K562 (cell line): ENCODE data around the gene ABCC6. TPM values are rescaled to one million over a fixed set of nuclear protein-coding genes. Genes with fewer than 3 reads are reported as not detected.
A peak's percentile ranks its signal among the peaks of the same experiment; 100 is the strongest.
"Not testable (repeated sequence)": the region's sequence is repeated elsewhere in the genome, so short reads cannot be mapped to it uniquely, and the experiment has no call there.

Source experiments
- ATAC-seq: fragments of 200-7000 bp; cut with Tn5 transposase; 3 replicates; pipeline ENCODE4 v1.9.1; 2020; ENCODE audit warnings: moderate library complexity
- Bru-seq: library from RNA; stranded (reverse); fragments of 400-500 nt; gene quantifications from one replicate; lab custom pipeline; 2021; lab: Mats Ljungman, UMichigan
- BruChase-seq, 2 experiments: library from RNA; stranded (reverse); fragments of 400-500 nt; gene quantifications; one replicate each; lab custom pipeline; 2021; lab: Mats Ljungman, UMichigan
- BruUV-seq: library from RNA; stranded (reverse); fragments of 400-500 nt; replicated peaks from 2 replicates; lab custom pipeline; 2021; lab: Mats Ljungman, UMichigan
- CTCF ChIA-PET: fragments of 300-600 bp; formaldehyde crosslinking; extraction: SDS; loops from one replicate; lab custom pipeline; 2021; ENCODE audit warnings: low intra/inter-chr PET ratio; lab: Yijun Ruan, JAX
- POLR2A ChIA-PET: fragments of 300-600, 350-650 bp; sonication (Branson Sonifier 250); formaldehyde crosslinking; extraction: SDS; loops from one replicate; lab custom pipeline; 2021; ENCODE audit warnings: antibody characterized with exemption, inconsistent platforms; lab: Yijun Ruan, JAX
- DNase-seq, 4 experiments: peaks; one replicate each; pipeline versions ENCODE4 v3.0.0 to v3.0.0-alpha.2; 2011 to 2018; ENCODE audit warnings: low spot score in 3 of 4, mixed read lengths in 3 of 4; ENCODE audit errors: extremely low read depth in 1 of 4
- FAIRE-seq: peaks from 2 replicates; lab custom pipeline; 2011; peaks lifted over from hg19 to GRCh38; lab: Jason Lieb, UNC
- H2AFZ ChIP-seq: 2 replicates; pipeline ENCODE4 v1.6.0; 2011; ENCODE audit warnings: low read depth, low read length, control low read depth, inconsistent platforms
- H3K27ac ChIP-seq: fragments of 200-600 bp; 3 replicates; pipeline ENCODE4 v1.8.0; 2011; ENCODE audit warnings: low read depth, mild to moderate bottlenecking, control low read depth, inconsistent platforms, low read length, moderate library complexity, mixed read lengths; ENCODE audit errors: extremely low read depth
- H3K27me3 ChIP-seq, 2 experiments: fragments of 300-600 bp in 1 of 2; 2 replicates in 1 of 2; 3 replicates in 1 of 2; pipeline versions ENCODE4 v1.6.0 to v1.8.0; 2011; ENCODE audit warnings: inconsistent platforms in 2 of 2, low read length in 2 of 2, mild to moderate bottlenecking in 1 of 2, mixed read lengths in 1 of 2, moderate library complexity in 1 of 2; ENCODE audit not compliant: control insufficient read depth in 2 of 2, insufficient read depth in 2 of 2
- H3K36me3 ChIP-seq: fragments of 300-600 bp; 3 replicates; pipeline ENCODE4 v1.8.0; 2011; ENCODE audit warnings: mild to moderate bottlenecking, low read length, inconsistent platforms; ENCODE audit not compliant: control insufficient read depth, insufficient read depth
- H3K4me1 ChIP-seq, 2 experiments: fragments of 200-600 bp in 1 of 2; replicated peaks in 1 of 2; 2 replicates in 1 of 2; 3 replicates in 1 of 2; pipeline versions ENCODE4 v1.5.1 to v1.8.0; 2011; ENCODE audit warnings: inconsistent platforms in 2 of 2, low read length in 2 of 2, mild to moderate bottlenecking in 1 of 2, mixed read lengths in 1 of 2, moderate library complexity in 1 of 2; ENCODE audit not compliant: control insufficient read depth in 2 of 2, insufficient read depth in 2 of 2
- H3K4me2 ChIP-seq: 2 replicates; pipeline ENCODE4 v1.6.1; 2011; ENCODE audit warnings: low read length, control low read depth, inconsistent platforms, mixed read lengths; ENCODE audit not compliant: insufficient read depth
- H3K4me3 ChIP-seq: fragments of 200-600 bp; sonication (generic), shearing (Covaris generic); 2 replicates; pipeline ENCODE4 v1.5.1; 2016; ENCODE audit warnings: control low read depth, inconsistent platforms
- H3K79me2 ChIP-seq: fragments of 200-600 bp; 3 replicates; pipeline ENCODE4 v1.8.0; 2011; ENCODE audit warnings: low read length, inconsistent platforms; ENCODE audit not compliant: control insufficient read depth, insufficient read depth
- H3K9ac ChIP-seq, 2 experiments: 2 replicates each; pipeline versions ENCODE4 v1.6.0 to v1.6.1; 2011; ENCODE audit warnings: low read depth in 2 of 2, low read length in 2 of 2, control low read depth in 1 of 2, inconsistent platforms in 1 of 2, mild to moderate bottlenecking in 1 of 2, mixed read lengths in 1 of 2; ENCODE audit not compliant: insufficient read depth in 1 of 2
- H3K9me1 ChIP-seq: one replicate; pipeline ENCODE4 v1.6.0; 2011; ENCODE audit warnings: inconsistent platforms, mild to moderate bottlenecking, low read length, moderate library complexity; ENCODE audit not compliant: control insufficient read depth, insufficient read depth
- H3K9me3 ChIP-seq: replicated peaks from 2 replicates; pipeline ENCODE4 v1.5.1; 2011; ENCODE audit warnings: low read depth, low read length, inconsistent platforms; ENCODE audit not compliant: control insufficient read depth, insufficient read depth
- H4K20me1 ChIP-seq: replicated peaks from 2 replicates; pipeline ENCODE4 v1.6.1; 2011; ENCODE audit warnings: low read length, inconsistent platforms, mixed read lengths; ENCODE audit not compliant: control insufficient read depth, insufficient read depth
- WGBS: fragments of 100-300 bp; shearing (Covaris generic); methylation state at CpG from one replicate; pipeline ENCODE4 v1.1.6; 2016; ENCODE audit warnings: low coverage, mixed read lengths; ENCODE audit not compliant: insufficient coverage; ENCODE audit errors: missing lambda C conversion rate; 5-methylcytosine and 5-hydroxymethylcytosine counted together
- in situ Hi-C: fragments of 300-500 bp; cut with MboI; formaldehyde crosslinking; loops from 4 replicates; pipeline ENCODE4 v1.15.0; 2018; ENCODE audit warnings: inconsistent platforms, mixed read lengths
- intact Hi-C: fragments of 100-400 bp; cut with micrococcal nuclease; formaldehyde crosslinking; loops from 2 replicates; pipeline ENCODE4 v1.14.2; 2022
- long read RNA-seq, 3 experiments: library from polyadenylated mRNA in 2 of 3; library from RNA in 1 of 3; unstranded in 2 of 3; stranded (forward) in 1 of 3; transcript quantifications; one replicate each; pipeline ENCODE4 v2.0.0, GENCODE V29; 2019 to 2022
- polyA minus RNA-seq, 3 experiments: library from RNA; depleted of rRNA, polyadenylated mRNA; stranded (reverse); fragments of >200 nt; gene quantifications; 2 replicates each; pipeline ENCODE4 v1.2.3, GENCODE V29; 2011
- polyA plus RNA-seq, 8 experiments: library from polyadenylated mRNA; depleted of rRNA in 4 of 8; stranded (reverse) in 5 of 8; unstranded in 3 of 8; fragments of >200 nt; fragmentation: Nextera tagmentation in 2 of 8; fragmentation: Illumina TruSeq in 1 of 8; extraction: Ambion mirVana in 2 of 8; extraction: Trizol in 1 of 8; gene quantifications; 2 replicates each; pipeline versions ENCODE4 v1.2.1 to v1.2.3, GENCODE V29; 2011 to 2014; ENCODE audit warnings: inconsistent platforms in 1 of 8, missing spikeins in 1 of 8
- total RNA-seq, 7 experiments: library from RNA; depleted of rRNA in 6 of 7; stranded (reverse); fragments of >200 nt in 6 of 7; fragmentation: Illumina TruSeq in 2 of 7; extraction: Trizol in 2 of 7; gene quantifications; 2 replicates each; pipeline versions ENCODE4 v1.2.1 to v1.2.3, GENCODE V29; 2011 to 2021; ENCODE audit warnings: low replicate concordance in 1 of 7

Gene ABCC6
- total RNA-seq (2011; cell fraction: chromatin; rRNA removed; ENCODE audit: low replicate concordance): 0.86 TPM in 1 of 2 replicates, not detected in the other
- 0.50 TPM in 1 of 2 replicates, not detected in the other for total RNA-seq (2011; cell fraction: nucleolus; rRNA removed)
- total RNA-seq (2011; cell fraction: nucleoplasm; rRNA removed): 0.15 TPM in 1 of 2 replicates, not detected in the other
- 0.16 TPM in 1 of 2 replicates, not detected in the other for total RNA-seq (2014; rRNA removed)
- not detected in 2 replicates for total RNA-seq (2014; rRNA removed; fragmentation: Illumina TruSeq; extraction: Trizol)
- total RNA-seq (2015; rRNA removed; fragmentation: Illumina TruSeq; extraction: Trizol): not detected in 2 replicates
- 0.07 TPM in 1 of 2 replicates, not detected in the other for total RNA-seq (2021)
- polyA plus RNA-seq (2011; rRNA removed): 0.03 and 0.18 TPM in 2 replicates
- 0.07 and 0.24 TPM in 2 replicates for polyA plus RNA-seq (2011; cell fraction: cytosol; rRNA removed)
- polyA plus RNA-seq (2011; cell fraction: nucleus; rRNA removed): 0.11 and 0.14 TPM in 2 replicates
- 0.07 and 0.23 TPM in 2 replicates for polyA plus RNA-seq (2012)
- not detected in 2 replicates for polyA plus RNA-seq (2014; fragmentation: Illumina TruSeq; extraction: Trizol)
- under 1 TPM; 0.03 to 0.17 TPM for polyA plus RNA-seq (2014; fragmentation: Nextera tagmentation; extraction: Ambion mirVana)
- 0.46 TPM in 1 of 2 replicates, not detected in the other for polyA plus RNA-seq (2014; rRNA removed)
- not detected in 2 replicates for polyA minus RNA-seq (2011; rRNA and poly(A)+ RNA removed)
- not detected in 2 replicates for polyA minus RNA-seq (2011; cell fraction: cytosol; rRNA and poly(A)+ RNA removed)
- not detected in 2 replicates for polyA minus RNA-seq (2011; cell fraction: nucleus; rRNA and poly(A)+ RNA removed)
- percentile 16 among the genes with signal in this experiment for Bru-seq, nascent RNA
- percentile 7 among the genes with signal in this experiment for BruChase-seq, experiment 1, labeled RNA remaining after a 2-hour chase
- percentile 4 among the genes with signal in this experiment for BruChase-seq, experiment 2, labeled RNA remaining after a 6-hour chase
- long read RNA-seq, experiment 1, partial matches to known transcripts: 0 of 1 reads
- long read RNA-seq, experiment 1, other reads (novel, unspliced or antisense): 1 of 1 reads
- long read RNA-seq, experiment 2: 0 reads
- long read RNA-seq, experiment 3: 0 reads

DNA sequence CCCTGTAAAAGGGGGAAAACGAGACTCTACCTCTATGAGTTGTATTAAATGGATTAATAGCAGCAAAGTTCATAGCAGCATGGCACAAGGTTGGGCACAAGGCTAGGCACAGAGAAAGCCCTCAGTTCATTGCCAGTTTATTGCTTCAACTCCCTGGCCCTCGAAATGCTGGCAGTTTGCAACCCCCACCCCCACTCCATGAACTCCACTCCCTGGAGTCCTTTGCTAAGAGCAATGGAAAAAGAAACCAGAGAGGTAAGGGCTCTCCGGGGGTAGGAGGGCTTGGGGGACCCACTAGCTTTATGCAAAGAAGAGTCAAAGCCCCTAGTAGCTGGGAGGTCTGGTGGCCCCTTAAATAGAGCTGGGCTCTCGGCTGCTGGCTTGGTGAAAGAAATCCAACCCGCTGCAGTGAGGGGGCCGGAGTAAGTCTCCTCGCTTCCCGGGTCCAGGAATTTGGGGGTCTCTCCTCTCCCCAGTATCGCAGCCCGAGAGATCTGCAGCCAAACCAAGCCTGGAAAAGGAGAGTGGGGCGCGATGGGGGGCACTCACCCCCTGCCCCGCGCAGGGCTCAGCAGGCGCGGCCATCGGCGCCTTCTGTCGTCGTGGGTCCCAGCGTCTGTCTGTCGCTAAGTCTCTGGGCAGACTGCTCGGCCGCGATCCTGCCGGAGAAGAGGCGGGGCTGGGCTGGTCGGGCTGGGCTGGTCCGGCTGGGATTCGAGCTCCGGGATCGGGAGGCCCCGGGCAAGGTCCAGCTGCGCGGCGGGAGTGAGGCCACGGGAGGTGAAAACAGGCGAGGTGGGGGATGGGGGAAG lies at the start of gene ABCC6:
TSS of gene ABCC6 (minus strand) at position 645 of the 812 bp plus-strand sequence. CDS start at position 585, 60 bp downstream.
- BruUV-seq, intact Hi-C loops: not testable (repeated sequence)

DNA sequence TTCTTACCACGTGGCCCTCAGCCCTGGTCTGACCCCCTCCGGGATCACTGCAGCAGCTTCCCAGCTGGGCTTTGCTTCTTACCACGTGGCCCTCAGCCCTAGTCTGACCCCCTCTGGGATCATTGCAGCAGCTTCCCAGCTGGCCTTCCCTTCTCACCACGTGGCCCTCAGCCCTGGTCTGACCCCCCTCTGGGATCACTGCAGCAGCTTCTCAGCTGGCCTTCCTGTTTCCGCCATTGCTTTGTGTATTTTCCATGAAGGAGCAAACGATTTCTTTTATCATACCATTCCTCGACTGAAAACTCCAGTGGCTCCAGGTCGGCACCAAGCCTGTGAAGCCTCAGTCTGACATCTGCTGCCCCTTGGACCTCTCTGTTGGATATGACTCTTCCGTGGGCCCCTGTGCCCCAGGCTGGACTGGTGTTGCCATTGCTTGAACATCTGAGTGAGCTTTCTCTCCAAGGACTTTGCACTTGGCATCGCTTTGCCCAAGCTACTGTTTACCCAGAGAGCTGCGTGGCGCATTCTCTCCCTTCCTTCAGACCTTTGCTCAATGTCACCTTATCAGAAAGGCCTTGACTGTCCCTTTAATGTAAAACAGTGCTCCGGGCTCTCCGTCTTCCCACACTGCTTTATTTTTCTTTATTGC lies 49.4 kb upstream of the ABCC6 start:
- H3K4me2 ChIP-seq: not testable (repeated sequence)

More for the DNA sequence above, at the start of gene ABCC6:
- H3K9me1 ChIP-seq, H3K9me3 ChIP-seq, in situ Hi-C loops, H3K27me3 ChIP-seq, H3K79me2 ChIP-seq, H3K4me1 ChIP-seq, H3K4me3 ChIP-seq, H2AFZ ChIP-seq, FAIRE-seq, H3K4me2 ChIP-seq, DNase-seq, POLR2A ChIA-PET, H3K27ac ChIP-seq, H3K36me3 ChIP-seq, H4K20me1 ChIP-seq, CTCF ChIA-PET, H3K9ac ChIP-seq: not testable (repeated sequence)
- ATAC-seq: peak; percentile 92
- 2% methylated on average over 9 of the region's 38 CpGs for WGBS

DNA sequence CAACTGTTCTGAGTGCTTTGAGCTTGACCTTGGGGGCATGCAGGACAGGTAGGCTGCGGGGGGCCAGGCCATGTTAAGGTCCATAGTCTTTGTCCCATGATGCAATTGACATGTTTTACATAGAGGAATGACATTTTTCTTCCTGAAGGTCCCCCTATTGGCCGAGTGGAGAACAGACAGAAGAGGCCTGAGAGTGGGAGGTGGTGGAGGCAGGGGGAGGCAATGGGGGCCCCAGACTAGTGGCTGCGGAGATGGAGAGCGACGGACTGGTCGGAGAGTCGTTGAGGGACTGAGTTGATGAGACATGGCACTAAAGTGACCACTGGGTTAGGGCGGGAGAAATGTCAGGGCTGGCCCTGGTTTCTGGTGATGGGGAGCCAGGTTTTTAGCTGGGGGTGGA lies 48.4 kb upstream of the ABCC6 start:
- in situ Hi-C loops, intact Hi-C loops, H3K9me1 ChIP-seq, H3K36me3 ChIP-seq, H4K20me1 ChIP-seq, H3K9me3 ChIP-seq, H3K27ac ChIP-seq, FAIRE-seq, H3K27me3 ChIP-seq, BruUV-seq, H3K4me1 ChIP-seq, CTCF ChIA-PET, H3K4me3 ChIP-seq, H2AFZ ChIP-seq, DNase-seq, H3K9ac ChIP-seq, POLR2A ChIA-PET, H3K4me2 ChIP-seq, H3K79me2 ChIP-seq: not testable (repeated sequence)
- WGBS: no CpG with 5 or more reads among the region's 8 CpGs
- peak; percentile 87 for ATAC-seq

More for the DNA sequence above, 49.4 kb upstream of the ABCC6 start:
- FAIRE-seq, H3K36me3 ChIP-seq, H3K4me1 ChIP-seq, CTCF ChIA-PET, DNase-seq, POLR2A ChIA-PET, H3K4me3 ChIP-seq, in situ Hi-C loops, H3K79me2 ChIP-seq, H3K9me1 ChIP-seq, H4K20me1 ChIP-seq, ATAC-seq, H3K9me3 ChIP-seq, intact Hi-C loops, H3K9ac ChIP-seq, H3K27ac ChIP-seq, BruUV-seq, H2AFZ ChIP-seq, H3K27me3 ChIP-seq: not testable (repeated sequence)
- WGBS: 88% methylated on average over 3 of the region's 14 CpGs
